Bronchial smooth muscle cell (primary cell): Measurements from ENCODE around the gene GCC2. TPM values are rescaled to one million over a fixed set of nuclear protein-coding genes. Genes with fewer than 3 reads are reported as not detected.

Experiments
- total RNA-seq: library from RNA; depleted of rRNA; stranded (reverse); fragments of >200 nt; gene quantifications from 2 replicates; pipeline ENCODE4 v1.2.1, GENCODE V29; 2014

The GCC2 gene, protein sequence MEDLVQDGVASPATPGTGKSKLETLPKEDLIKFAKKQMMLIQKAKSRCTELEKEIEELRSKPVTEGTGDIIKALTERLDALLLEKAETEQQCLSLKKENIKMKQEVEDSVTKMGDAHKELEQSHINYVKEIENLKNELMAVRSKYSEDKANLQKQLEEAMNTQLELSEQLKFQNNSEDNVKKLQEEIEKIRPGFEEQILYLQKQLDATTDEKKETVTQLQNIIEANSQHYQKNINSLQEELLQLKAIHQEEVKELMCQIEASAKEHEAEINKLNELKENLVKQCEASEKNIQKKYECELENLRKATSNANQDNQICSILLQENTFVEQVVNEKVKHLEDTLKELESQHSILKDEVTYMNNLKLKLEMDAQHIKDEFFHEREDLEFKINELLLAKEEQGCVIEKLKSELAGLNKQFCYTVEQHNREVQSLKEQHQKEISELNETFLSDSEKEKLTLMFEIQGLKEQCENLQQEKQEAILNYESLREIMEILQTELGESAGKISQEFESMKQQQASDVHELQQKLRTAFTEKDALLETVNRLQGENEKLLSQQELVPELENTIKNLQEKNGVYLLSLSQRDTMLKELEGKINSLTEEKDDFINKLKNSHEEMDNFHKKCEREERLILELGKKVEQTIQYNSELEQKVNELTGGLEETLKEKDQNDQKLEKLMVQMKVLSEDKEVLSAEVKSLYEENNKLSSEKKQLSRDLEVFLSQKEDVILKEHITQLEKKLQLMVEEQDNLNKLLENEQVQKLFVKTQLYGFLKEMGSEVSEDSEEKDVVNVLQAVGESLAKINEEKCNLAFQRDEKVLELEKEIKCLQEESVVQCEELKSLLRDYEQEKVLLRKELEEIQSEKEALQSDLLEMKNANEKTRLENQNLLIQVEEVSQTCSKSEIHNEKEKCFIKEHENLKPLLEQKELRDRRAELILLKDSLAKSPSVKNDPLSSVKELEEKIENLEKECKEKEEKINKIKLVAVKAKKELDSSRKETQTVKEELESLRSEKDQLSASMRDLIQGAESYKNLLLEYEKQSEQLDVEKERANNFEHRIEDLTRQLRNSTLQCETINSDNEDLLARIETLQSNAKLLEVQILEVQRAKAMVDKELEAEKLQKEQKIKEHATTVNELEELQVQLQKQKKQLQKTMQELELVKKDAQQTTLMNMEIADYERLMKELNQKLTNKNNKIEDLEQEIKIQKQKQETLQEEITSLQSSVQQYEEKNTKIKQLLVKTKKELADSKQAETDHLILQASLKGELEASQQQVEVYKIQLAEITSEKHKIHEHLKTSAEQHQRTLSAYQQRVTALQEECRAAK (N-terminal part only)
- total RNA-seq = 14.1 and 24.3 TPM in 2 replicates

DNA sequence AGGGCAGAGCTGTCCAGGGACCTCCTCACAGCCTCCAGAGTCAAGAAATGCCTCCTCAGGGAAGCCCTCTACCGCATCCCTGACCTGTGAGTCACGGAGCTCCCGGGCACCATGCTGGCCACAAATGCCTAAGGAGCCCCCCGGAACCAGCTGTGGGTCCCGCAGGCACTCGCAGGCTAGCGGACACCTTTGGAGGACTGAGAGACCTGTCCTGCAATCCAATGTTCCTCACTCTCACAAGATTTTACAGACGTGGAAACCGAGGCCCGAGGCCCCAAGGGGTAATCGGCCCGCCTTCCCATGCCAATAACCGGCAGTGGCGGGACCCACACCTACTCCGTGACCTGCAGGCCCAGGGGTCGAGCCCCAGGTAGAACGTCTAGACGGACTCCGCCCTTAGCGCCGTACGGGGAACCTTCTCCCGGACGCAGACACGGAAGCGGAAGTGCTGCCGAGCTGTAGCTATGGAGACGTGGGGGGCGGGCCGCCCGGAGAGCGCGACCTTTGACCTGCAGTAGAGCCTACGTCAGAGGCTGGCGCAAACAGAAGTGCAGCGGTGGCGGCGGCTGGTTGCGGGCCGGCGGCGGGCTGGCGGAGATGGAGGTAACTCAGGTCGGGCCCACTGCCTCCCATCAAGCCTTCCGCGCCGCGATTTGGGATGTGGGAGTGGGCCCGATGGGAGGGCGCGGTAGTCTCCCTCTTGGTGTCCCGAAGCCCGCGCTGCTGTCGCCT lies at the start of gene GCC2:
TSS of gene GCC2 (plus strand) at position 529 of the 732 bp plus-strand sequence. CDS start at position 598, 69 bp downstream.

DNA sequence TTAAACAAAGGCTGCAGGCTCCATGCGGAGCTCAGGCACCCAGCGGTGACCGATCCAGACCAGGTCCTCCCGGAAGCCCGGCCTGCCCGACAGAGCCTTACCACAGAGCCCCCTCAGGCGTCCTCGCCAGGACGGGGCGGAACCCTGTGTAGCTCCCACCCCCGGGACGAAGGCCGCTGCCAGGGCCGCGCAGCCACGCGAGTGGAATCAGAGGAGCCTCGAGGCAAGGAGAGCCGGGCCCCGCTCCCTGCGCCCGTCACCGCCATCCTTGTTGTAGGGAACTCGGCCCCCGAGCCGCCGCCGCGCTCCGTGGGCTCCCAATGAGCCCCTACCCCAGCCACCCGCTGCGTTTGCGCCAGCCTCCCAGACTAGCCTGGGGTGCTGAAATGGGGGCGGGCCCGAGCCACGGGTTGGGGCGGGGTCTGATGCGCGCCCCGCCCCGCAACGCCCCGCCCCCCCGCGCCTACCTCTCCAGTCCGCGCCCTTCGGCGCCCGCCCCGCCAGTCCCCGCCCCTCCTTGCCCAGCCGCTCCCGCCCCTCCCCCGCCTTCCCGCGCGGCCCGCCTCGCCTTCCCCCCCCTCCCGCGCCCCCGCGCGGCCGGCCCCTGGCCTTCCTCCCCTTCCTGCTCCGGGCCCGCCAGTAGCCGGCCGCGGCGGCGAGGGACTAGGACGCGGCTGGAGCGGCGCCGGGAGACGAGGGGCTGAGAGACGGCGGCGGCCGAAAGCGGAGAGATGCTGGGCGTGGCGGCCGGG lies 85.0 kb downstream of the GCC2 start, which contains the start of gene LIMS1:
TSS of gene LIMS1 (plus strand) at position 639 of the 752 bp plus-strand sequence. CDS start at position 732, 93 bp downstream.

Other genes with a start within 250 kb of the GCC2 start
- gene SULT1C3, start 209.2 kb upstream of the GCC2 start, total RNA-seq = not detected in 2 replicates
- gene SULT1C2, start 160.3 kb upstream of the GCC2 start, total RNA-seq = under 0.01 and 1.1 TPM in 2 replicates
- 0.16 TPM in 1 of 2 replicates, not detected in the other for gene SULT1C4, start 71.3 kb upstream of the GCC2 start, total RNA-seq
- gene LIMS1, start 85.3 kb downstream of the GCC2 start, total RNA-seq = 53.1 and 98.4 TPM in 2 replicates